IMR-90 (cell line): ENCODE results near the gene RAB3C. TPM values are rescaled to one million over a fixed set of nuclear protein-coding genes. Genes with fewer than 3 reads are reported as not detected.

Source experiments
- ATAC-seq: fragments of 200-7000 bp; cut with Tn5 transposase; 2 replicates; pipeline ENCODE4 v1.9.1; 2020; ENCODE audit warnings: low read depth, mild to moderate bottlenecking, moderate library complexity
- BruUV-seq: library from RNA; stranded (reverse); fragments of 400-500 nt; replicated peaks from 2 replicates; lab custom pipeline; 2021; lab: Mats Ljungman, UMichigan
- CTCF ChIA-PET: fragments of 300-600 bp; formaldehyde crosslinking; extraction: SDS; loops from one replicate; lab custom pipeline; 2021; ENCODE audit warnings: antibody characterized with exemption; lab: Yijun Ruan, JAX
- POLR2A ChIA-PET: fragments of 300-600 bp; sonication (Branson Sonifier 250); formaldehyde crosslinking; loops from one replicate; lab custom pipeline; 2022; ENCODE audit warnings: antibody characterized with exemption; ENCODE audit not compliant: unreplicated experiment; lab: Charles Lee
- DNase-seq: peaks from one replicate; pipeline ENCODE4 v3.0.0; 2013
- H2AFZ ChIP-seq: replicated peaks from 2 replicates; pipeline ENCODE3; 2013; ENCODE audit warnings: low read length, mild to moderate bottlenecking; ENCODE audit not compliant: poor library complexity
- H2AK5ac ChIP-seq: 2 replicates; pipeline ENCODE4 v1.6.1; 2013; ENCODE audit warnings: low read depth, low read length, inconsistent platforms
- H2AK9ac ChIP-seq: replicated peaks from 2 replicates; pipeline ENCODE3; 2013; ENCODE audit warnings: mild to moderate bottlenecking, low read depth, low read length, moderate library complexity; ENCODE audit not compliant: poor library complexity
- H2BK120ac ChIP-seq: 2 replicates; pipeline ENCODE4 v1.6.1; 2013; ENCODE audit warnings: low read depth, low read length, inconsistent platforms
- H2BK15ac ChIP-seq: 3 replicates; pipeline ENCODE4 v1.6.1; 2013; ENCODE audit warnings: low read depth, low read length, inconsistent platforms
- H2BK20ac ChIP-seq: 2 replicates; pipeline ENCODE4 v1.6.1; 2013; ENCODE audit warnings: low read depth, mild to moderate bottlenecking, inconsistent platforms, low read length, moderate library complexity
- H2BK5ac ChIP-seq: 2 replicates; pipeline ENCODE4 v1.6.1; 2013; ENCODE audit warnings: mild to moderate bottlenecking, low read depth, low read length, inconsistent platforms; ENCODE audit not compliant: poor library complexity, severe bottlenecking
- H3K14ac ChIP-seq: replicated peaks from 2 replicates; pipeline ENCODE4 v1.6.1; 2013; ENCODE audit warnings: low read depth, low read length, inconsistent platforms
- H3K18ac ChIP-seq: 2 replicates; pipeline ENCODE4 v1.6.1; 2013; ENCODE audit warnings: low read depth, low read length, control low read depth
- H3K23ac ChIP-seq: 2 replicates; pipeline ENCODE4 v1.6.1; 2013; ENCODE audit warnings: low read depth, low read length, inconsistent platforms
- H3K27ac ChIP-seq: 2 replicates; pipeline ENCODE4 v1.5.1; 2013; ENCODE audit warnings: mild to moderate bottlenecking, control low read depth, low read length; ENCODE audit not compliant: insufficient read depth
- H3K27me3 ChIP-seq: 2 replicates; pipeline ENCODE4 v1.6.1; 2013; ENCODE audit warnings: low read length; ENCODE audit not compliant: control insufficient read depth, insufficient read depth
- H3K36me3 ChIP-seq: 2 replicates; pipeline ENCODE4 v1.6.1; 2013; ENCODE audit warnings: low read length, mixed read lengths; ENCODE audit not compliant: control insufficient read depth, insufficient read depth
- H3K4ac ChIP-seq: 2 replicates; pipeline ENCODE4 v1.6.1; 2013; ENCODE audit warnings: low read depth, low read length, inconsistent platforms
- H3K4me1 ChIP-seq: 2 replicates; pipeline ENCODE4 v1.6.1; 2013; ENCODE audit warnings: low read length, mixed read lengths; ENCODE audit not compliant: control insufficient read depth, insufficient read depth
- H3K4me2 ChIP-seq: 2 replicates; pipeline ENCODE4 v1.6.1; 2013; ENCODE audit warnings: low read depth, mild to moderate bottlenecking, control low read depth, low read length, moderate library complexity
- H3K4me3 ChIP-seq: 2 replicates; pipeline ENCODE4 v1.5.1; 2013; ENCODE audit warnings: low read depth, mild to moderate bottlenecking, control low read depth, low read length, moderate library complexity; ENCODE audit not compliant: insufficient read depth
- H3K56ac ChIP-seq: 2 replicates; pipeline ENCODE4 v1.6.1; 2013; ENCODE audit warnings: low read length, inconsistent platforms; ENCODE audit not compliant: insufficient read depth; ENCODE audit errors: extremely low read depth
- H3K79me1 ChIP-seq, 2 experiments: 2 replicates each; pipeline ENCODE4 v1.6.1; 2013; ENCODE audit warnings: low read length in 2 of 2, inconsistent platforms in 1 of 2, low read depth in 1 of 2
- H3K9ac ChIP-seq: 2 replicates; pipeline ENCODE4 v1.6.1; 2013; ENCODE audit warnings: low read depth, low read length, control low read depth
- H3K9me1 ChIP-seq: 2 replicates; pipeline ENCODE4 v1.6.1; 2013; ENCODE audit warnings: low read length, inconsistent platforms; ENCODE audit not compliant: insufficient read depth
- H3K9me3 ChIP-seq: 2 replicates; pipeline ENCODE4 v1.6.1; 2013; ENCODE audit warnings: low read length; ENCODE audit not compliant: control insufficient read depth, insufficient read depth
- H4K20me1 ChIP-seq: 2 replicates; pipeline ENCODE4 v1.6.1; 2013; ENCODE audit warnings: low read length, inconsistent platforms; ENCODE audit not compliant: insufficient read depth
- H4K5ac ChIP-seq: 2 replicates; pipeline ENCODE4 v1.6.1; 2013; ENCODE audit warnings: mild to moderate bottlenecking, low read depth, low read length, control low read depth
- H4K8ac ChIP-seq, 2 experiments: 2 replicates each; pipeline ENCODE4 v1.6.1; 2013; ENCODE audit warnings: low read depth in 2 of 2, low read length in 2 of 2, control low read depth in 1 of 2, inconsistent platforms in 1 of 2
- H4K91ac ChIP-seq: 2 replicates; pipeline ENCODE4 v1.6.1; 2013; ENCODE audit warnings: low read depth, low read length, inconsistent platforms; ENCODE audit not compliant: insufficient read depth
- CHD1 ChIP-seq: IDR thresholded peaks from 2 replicates; pipeline ENCODE4 v1.6.1; 2012; ENCODE audit warnings: low read depth, low read length, improper control_type of control experiment
- CTCF ChIP-seq: conservative IDR thresholded peaks from 2 replicates; pipeline ENCODE4 v1.5.1; 2012; ENCODE audit warnings: mild to moderate bottlenecking, low read depth, low read length, improper control_type of control experiment
- dilution Hi-C: fragments of 300-500 bp; cut with HindIII; formaldehyde crosslinking; loops from one replicate; pipeline ENCODE4 v1.14.3; 2018; ENCODE audit warnings: low sequenced_read_pairs; ENCODE audit not compliant: unreplicated experiment
- in situ Hi-C: fragments of 300-500 bp; cut with MboI; formaldehyde crosslinking; loops from 3 replicates; pipeline ENCODE4 v1.14.3; 2019; ENCODE audit warnings: low sequenced_read_pairs, inconsistent platforms, mixed read lengths
- intact Hi-C: fragments of 100-400 bp; cut with micrococcal nuclease; formaldehyde crosslinking; loops from 2 replicates; pipeline ENCODE4 v1.10.0; 2022
- polyA plus RNA-seq, 3 experiments: library from polyadenylated mRNA; depleted of rRNA; stranded (reverse); fragments of >200 nt; gene quantifications; 2 replicates each; pipeline ENCODE4 v1.2.3, GENCODE V29; 2012; ENCODE audit warnings: low replicate concordance in 1 of 3
- total RNA-seq: library from RNA; depleted of rRNA; stranded (reverse); fragments of >200 nt; gene quantifications from 2 replicates; pipeline ENCODE4 v1.2.3, GENCODE V29; 2012

Gene RAB3C
- total and polyA plus RNA-seq, 2 of the 4 experiments (the other 2 are of a cell fraction), result not detected

- Histone ChIP-seq H2BK20ac (no peak overlapping the region), H4K5ac (no peak overlapping the region), H3K4me3 (no peak overlapping the region), H3K9me3 (no peaks in the 10 kb centered on the region; the same call in 1 of the 2 replicates), H3K79me1 (no peaks in the 10 kb centered on the region), H3K4me1 (no peaks in the 10 kb centered on the region), H3K27me3 (no peaks in the 10 kb centered on the region), H2AK5ac (no peak overlapping the region), H3K18ac (no peak overlapping the region), H3K27ac (no peak overlapping the region), H3K23ac (no peak overlapping the region), H4K20me1 (no peaks in the 10 kb centered on the region), H4K8ac (no peak overlapping the region), H3K9me1 (no peaks in the 10 kb centered on the region), H2BK120ac (no peak overlapping the region), H3K14ac (no peak overlapping the region), H2AK9ac (no peak overlapping the region), H4K91ac (no peak overlapping the region), H2AFZ (no peak overlapping the region), H3K36me3 (no peaks in the 10 kb centered on the region), H2BK5ac (no peak overlapping the region), H3K4me2 (no peak overlapping the region), H2BK15ac (no peak overlapping the region), H3K56ac (no peak overlapping the region), H3K9ac (no peak overlapping the region), H3K4ac (no peak overlapping the region)
- ATAC-seq (no peak), DNase-seq (no peak)
- no peak for TF ChIP-seq CTCF
- TF ChIP-seq CHD1, result no peak
- in situ Hi-C loops (no loop called here), dilution Hi-C loops (no loop called here), intact Hi-C loops (no loop called here)
- no TSS peak for BruUV-seq
- POLR2A ChIA-PET, result no interaction called here
- CTCF ChIA-PET, result no interaction called here
Observed at GRCh38 chr5:58545912-58546311, 37.0 kb upstream of the RAB3C start.
